ENCODE results near the gene LRP5.

- no peak for TF ChIP-seq ZBTB33 (CRISPR knock-in tag; IDR thresholded peaks at IDR 0.05)
- no peak for TF ChIP-seq SP1 (CRISPR knock-in tag; IDR thresholded peaks at IDR 0.05)
- no peak for TF ChIP-seq EP300 (IDR thresholded peaks at IDR 0.05; ENCODE audit: low read length)
- TF ChIP-seq POLR2AphosphoS2 (IDR thresholded peaks at IDR 0.05; ENCODE audit: low read length) = no peak
- no peak for TF ChIP-seq MTA3 (IDR thresholded peaks at IDR 0.05; ENCODE audit: borderline replicate concordance)
- no peak for TF ChIP-seq SRF (CRISPR knock-in tag; IDR thresholded peaks at IDR 0.05)
- no peak for TF ChIP-seq ZBTB26 (CRISPR knock-in tag; IDR thresholded peaks at IDR 0.05)
Measured at GRCh38 chr11:68403424-68403823, 91.0 kb downstream of the LRP5 start.

Measured in K562 (cell line).